CD14-positive monocyte (primary cell): ENCODE measurements around the gene RALBP1. TPM values are rescaled to one million over a fixed set of nuclear protein-coding genes. Genes with fewer than 3 reads are reported as not detected.

Experiments used
- DNase-seq, 3 donors: peaks; one replicate each; pipeline ENCODE4 v3.0.0-alpha.2; 2011 to 2022
- H2AFZ ChIP-seq: 2 replicates; pipeline ENCODE4 v1.6.0; 2012; ENCODE audit warnings: mild to moderate bottlenecking, low read depth, low read length, inconsistent platforms; ENCODE audit not compliant: insufficient read depth, poor library complexity, severe bottlenecking
- H3K27ac ChIP-seq, 2 donors: 1 replicate in 1 of 2; 2 replicates in 1 of 2; pipeline ENCODE4 v1.5.1; 2012 to 2013; ENCODE audit warnings: low read length in 2 of 2, control low read depth in 1 of 2, inconsistent platforms in 1 of 2, low read depth in 1 of 2, mild to moderate bottlenecking in 1 of 2
- H3K27me3 ChIP-seq, 2 donors: one replicate each; pipeline versions ENCODE4 v1.6.0 to v1.6.1; 2011 to 2013; ENCODE audit warnings: low read length in 2 of 2; ENCODE audit not compliant: control insufficient read depth in 2 of 2, insufficient read depth in 2 of 2
- H3K36me3 ChIP-seq, 2 donors: replicated peaks in 1 of 2; 1 replicate in 1 of 2; 2 replicates in 1 of 2; pipeline versions ENCODE4 v1.5.1 to v1.6.1; 2012 to 2013; ENCODE audit warnings: low read length in 2 of 2, control low read depth in 1 of 2, inconsistent platforms in 1 of 2, mild to moderate bottlenecking in 1 of 2; ENCODE audit not compliant: insufficient read depth in 2 of 2, control insufficient read depth in 1 of 2
- H3K4me1 ChIP-seq, 2 donors: 1 replicate in 1 of 2; 2 replicates in 1 of 2; pipeline versions ENCODE4 v1.5.1 to v1.6.1; 2012 to 2013; ENCODE audit warnings: low read length in 2 of 2, control low read depth in 1 of 2, inconsistent platforms in 1 of 2, mild to moderate bottlenecking in 1 of 2, moderate library complexity in 1 of 2; ENCODE audit not compliant: insufficient read depth in 2 of 2, control insufficient read depth in 1 of 2
- H3K4me2 ChIP-seq: replicated peaks from 2 replicates; pipeline ENCODE3; 2012; ENCODE audit warnings: low read length, moderate library complexity, mild to moderate bottlenecking; ENCODE audit not compliant: poor library complexity, severe bottlenecking; ENCODE audit errors: extremely low read depth
- H3K4me3 ChIP-seq, 3 experiments: fragments of 200-600 bp in 1 of 3; sonication (generic) in 1 of 3; replicated peaks in 1 of 3; 1 replicate in 2 of 3; 2 replicates in 1 of 3; pipeline ENCODE4 v1.5.1; 2011 to 2013; ENCODE audit warnings: low read length in 3 of 3, mild to moderate bottlenecking in 3 of 3, control low read depth in 2 of 3, low read depth in 2 of 3, inconsistent platforms in 1 of 3, moderate library complexity in 1 of 3
- H3K79me2 ChIP-seq: 2 replicates; pipeline ENCODE4 v1.6.0; 2012; ENCODE audit warnings: mild to moderate bottlenecking, control low read depth, inconsistent platforms, low read length, moderate library complexity; ENCODE audit not compliant: insufficient read depth
- H3K9ac ChIP-seq: 2 replicates; pipeline ENCODE4 v1.6.0; 2017; ENCODE audit warnings: low read length, mild to moderate bottlenecking; ENCODE audit not compliant: insufficient read depth, poor library complexity, severe bottlenecking
- H3K9me3 ChIP-seq, 2 donors: replicated peaks in 1 of 2; 1 replicate in 1 of 2; 2 replicates in 1 of 2; pipeline versions ENCODE4 v1.5.1 to v1.6.1; 2012 to 2013; ENCODE audit warnings: low read length in 2 of 2, control low read depth in 1 of 2; ENCODE audit not compliant: control insufficient read depth in 1 of 2, insufficient read depth in 1 of 2
- H4K20me1 ChIP-seq: 2 replicates; pipeline ENCODE4 v1.6.0; 2012; ENCODE audit warnings: mild to moderate bottlenecking, low read length, control low read depth, moderate library complexity; ENCODE audit not compliant: insufficient read depth
- H3K27ac Mint-ChIP-seq, 7 donors: one replicate each; pipeline ENCODE4 v1.8.0; 2020; ENCODE audit warnings: mild to moderate bottlenecking in 7 of 7, mixed read lengths in 7 of 7, moderate library complexity in 6 of 7, inconsistent platforms in 2 of 7
- H3K27me3 Mint-ChIP-seq, 3 donors: one replicate each; pipeline ENCODE4 v1.8.0; 2021 to 2022; ENCODE audit warnings: low read depth in 3 of 3, mild to moderate bottlenecking in 3 of 3, mixed read lengths in 3 of 3, moderate library complexity in 3 of 3, inconsistent platforms in 1 of 3
- H3K36me3 Mint-ChIP-seq, 2 donors: one replicate each; pipeline ENCODE4 v1.8.0; 2020; ENCODE audit warnings: mixed read lengths in 2 of 2, inconsistent platforms in 1 of 2, mild to moderate bottlenecking in 1 of 2
- H3K4me1 Mint-ChIP-seq: one replicate; pipeline ENCODE4 v1.8.0; 2020; ENCODE audit warnings: mild to moderate bottlenecking, mixed read lengths
- H3K4me3 Mint-ChIP-seq, 2 donors: one replicate each; pipeline ENCODE4 v1.8.0; 2020; ENCODE audit warnings: mild to moderate bottlenecking in 2 of 2, mixed read lengths in 2 of 2, moderate library complexity in 1 of 2
- H3K9me3 Mint-ChIP-seq, 7 donors: one replicate each; pipeline ENCODE4 v1.8.0; 2020 to 2022; ENCODE audit warnings: mixed read lengths in 7 of 7, mild to moderate bottlenecking in 6 of 7, moderate library complexity in 6 of 7, inconsistent platforms in 2 of 7
- CTCF ChIP-seq: fragments of 200-600 bp; IDR thresholded peaks from one replicate; pipeline ENCODE4 v1.8.0; 2022; ENCODE audit warnings: antibody characterized with exemption, mild to moderate bottlenecking
- WGBS: methylation state at CpG from one replicate; pipeline ENCODE4 v1.1.5; 2013; ENCODE audit warnings: missing lambda C conversion rate; ENCODE audit not compliant: insufficient coverage; 5-methylcytosine and 5-hydroxymethylcytosine counted together
- intact Hi-C, 2 donors: fragments of 100-400 bp; cut with micrococcal nuclease; formaldehyde crosslinking; loops; one replicate each; pipeline versions ENCODE4 v1.15.0 to v1.15.1; 2023
- polyA plus RNA-seq, 3 donors: library from polyadenylated mRNA; depleted of rRNA in 1 of 3; unstranded in 2 of 3; stranded (reverse) in 1 of 3; fragments of 300-500 nt in 2 of 3; fragments of >200 nt in 1 of 3; fragmentation: Illumina TruSeq in 2 of 3; gene quantifications; 1 replicate in 2 of 3; 2 replicates in 1 of 3; pipeline ENCODE4 v1.2.3, GENCODE V29; 2012 to 2021

RALBP1 gene
- polyA plus RNA-seq, 3 donors, result 21.5 to 36.0 (median 32.8) TPM

DNA sequence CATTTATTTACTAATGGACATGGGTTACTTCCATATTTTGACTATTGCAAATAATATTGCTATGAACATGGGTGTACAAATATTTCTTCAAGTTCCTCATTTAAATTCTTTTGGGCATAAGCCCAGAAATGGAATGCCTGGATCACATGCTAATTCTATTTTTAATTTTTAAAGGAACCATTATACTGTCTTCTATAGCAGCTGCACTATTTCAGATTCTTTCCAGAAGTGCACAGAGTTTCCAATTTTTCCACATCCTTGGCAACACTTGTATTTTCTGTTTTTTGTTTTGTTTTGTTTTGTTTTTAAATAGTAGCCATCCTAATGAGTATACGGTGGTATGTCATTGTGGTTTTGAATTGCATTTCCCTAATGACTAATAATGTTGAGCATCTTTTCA is 8.5 kb upstream of the RALBP1 start:
- Histone ChIP-seq H3K36me3 (no peaks in the 10 kb centered on the region), H3K9me3 (peaks cover 3 to 16% of the 10 kb centered on the region in 2 donors), H3K27ac (no peak overlapping the region), H3K4me1 (no peaks in the 10 kb centered on the region), H3K79me2 (no peaks in the 10 kb centered on the region), H3K4me3 (no peak overlapping the region), H4K20me1 (no peaks in the 10 kb centered on the region), H3K9ac (no peak overlapping the region), H3K27me3 (no peaks in the 10 kb centered on the region), H2AFZ (no peak overlapping the region), H3K4me2 (no peak overlapping the region)
- WGBS, result no CpG with 5 or more reads among the region's 1 CpG
- H3K4me1 Mint-ChIP-seq, result peaks cover 7% of the 10 kb centered on the region
- no peak overlapping the region for H3K4me3 Mint-ChIP-seq
- no peak for TF ChIP-seq CTCF
- peak overlapping the region in 5 of 7 donors; percentile 21 to 80 (median 50) for H3K27ac Mint-ChIP-seq
- peak; percentile 13 to 60 (median 21) for DNase-seq
- no peaks in the 10 kb centered on the region for H3K36me3 Mint-ChIP-seq
- no peaks in the 10 kb centered on the region for H3K27me3 Mint-ChIP-seq
- H3K9me3 Mint-ChIP-seq, result peaks cover 9 to 30% (median 20%) of the 10 kb centered on the region in 7 donors
- intact Hi-C loops, result no loop called here

DNA sequence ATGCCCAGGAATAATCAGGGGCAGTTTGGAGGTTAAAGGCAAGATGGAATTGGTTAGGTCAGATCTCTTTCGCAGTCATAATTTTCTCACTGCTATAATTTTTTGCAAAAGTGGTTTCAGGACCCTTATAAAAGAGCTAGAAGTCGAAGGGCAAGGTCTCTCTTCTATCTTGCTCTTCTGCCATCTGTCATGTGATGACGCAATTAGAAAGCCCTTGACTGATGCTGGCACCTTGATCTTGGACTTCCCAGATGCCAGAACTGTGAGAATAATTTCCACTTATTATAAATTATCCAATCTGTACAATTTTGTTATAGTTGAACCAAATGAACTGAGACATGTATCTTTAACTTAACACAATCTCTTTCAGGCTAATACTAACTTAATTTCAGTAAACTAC is 6.3 kb upstream of the RALBP1 start:
- intact Hi-C loops, result no loop called here
- WGBS, result 90% methylated on average over 2 of the region's 3 CpGs
- no peak overlapping the region for H3K4me3 ChIP-seq

More for the DNA sequence above, 6.3 kb upstream of the RALBP1 start:
- TF ChIP-seq CTCF, result no peak
- H3K4me3 Mint-ChIP-seq, result no peak overlapping the region
- H3K4me1 Mint-ChIP-seq, result peaks cover 9% of the 10 kb centered on the region
- H3K27ac Mint-ChIP-seq, result no peak overlapping the region
- Histone ChIP-seq H3K9ac (no peak overlapping the region), H2AFZ (no peak overlapping the region), H3K79me2 (no peaks in the 10 kb centered on the region), H3K4me2 (no peak overlapping the region), H3K27me3 (no peaks in the 10 kb centered on the region), H3K27ac (no peak overlapping the region), H3K9me3 (peaks cover 3 to 16% of the 10 kb centered on the region in 2 donors), H3K36me3 (no peaks in the 10 kb centered on the region), H3K4me1 (peaks cover 0 to 2% of the 10 kb centered on the region in 2 donors), H4K20me1 (no peaks in the 10 kb centered on the region)
- no peaks in the 10 kb centered on the region for H3K36me3 Mint-ChIP-seq
- H3K9me3 Mint-ChIP-seq, result peaks cover 9 to 30% (median 20%) of the 10 kb centered on the region in 7 donors
- H3K27me3 Mint-ChIP-seq, result no peaks in the 10 kb centered on the region
- DNase-seq, result no peak
